WTC11 (cell line): ENCODE data around the gene SPSB4.

Source experiments
- CTCF ChIP-seq: fragments of 200-600 bp; IDR thresholded peaks from 2 replicates; pipeline ENCODE4 v1.8.0; 2022; ENCODE audit warnings: antibody characterized with exemption
- ETV6 ChIP-seq: sonication (generic); formaldehyde crosslinking; IDR thresholded peaks from 2 replicates; pipeline ENCODE4 v1.8.1; 2022; ENCODE audit warnings: mild to moderate bottlenecking, missing genetic modification reagents
- MLX ChIP-seq: sonication (generic); formaldehyde crosslinking; IDR thresholded peaks from 2 replicates; pipeline ENCODE4 v1.8.1; 2023; ENCODE audit warnings: mild to moderate bottlenecking, missing genetic modification reagents, moderate library complexity
- NFYB ChIP-seq: sonication (generic); formaldehyde crosslinking; conservative IDR thresholded peaks from 2 replicates; pipeline ENCODE4 v1.8.0; 2022; ENCODE audit warnings: low read depth, missing genetic modification reagents
- NR1H2 ChIP-seq: sonication (generic); formaldehyde crosslinking; IDR thresholded peaks from 2 replicates; pipeline ENCODE4 v1.9.0; 2021; ENCODE audit warnings: mild to moderate bottlenecking, moderate library complexity, missing genetic modification reagents
- PRRX2 ChIP-seq: fragments of 250-450 bp; sonication (Bioruptor Pico); IDR thresholded peaks from 2 replicates; pipeline ENCODE4 v1.8.0; 2021; ENCODE audit warnings: mild to moderate bottlenecking
- TEAD4 ChIP-seq: sonication (generic); formaldehyde crosslinking; IDR thresholded peaks from 2 replicates; pipeline ENCODE4 v1.8.0; 2022; ENCODE audit warnings: mild to moderate bottlenecking, missing genetic modification reagents
- ZNF423 ChIP-seq: fragments of 250-450 bp; sonication (Bioruptor Pico); IDR thresholded peaks from 2 replicates; pipeline ENCODE4 v2.1.2; 2022; ENCODE audit warnings: mild to moderate bottlenecking, moderate library complexity
- ZNF532 ChIP-seq: fragments of 250-450 bp; sonication (Bioruptor Pico); IDR thresholded peaks from 2 replicates; pipeline ENCODE4 v1.9.0; 2021; ENCODE audit warnings: mild to moderate bottlenecking, borderline replicate concordance

- TF ChIP-seq CTCF (no peak), ZNF423 (CRISPR knock-in tag) (no peak), TEAD4 (CRISPR knock-in tag) (no peak), MLX (CRISPR knock-in tag) (no peak), ZNF532 (CRISPR knock-in tag) (no peak), NR1H2 (CRISPR knock-in tag) (no peak), ETV6 (CRISPR knock-in tag) (no peak), PRRX2 (no peak), NFYB (CRISPR knock-in tag) (no peak)
Observed at GRCh38 chr3:141093971-141094684, 43.0 kb downstream of the SPSB4 start.
